Transverse colon (tissue), 4 donors: ENCODE results near the gene TFPI2.

Experiments
- POLR2AphosphoS5 ChIP-seq, 3 donors: sonication (generic); formaldehyde crosslinking; IDR thresholded peaks; one replicate each; pipeline ENCODE4 v1.6.1; 2016; ENCODE audit warnings: antibody characterized with exemption in 3 of 3
- TF ChIP-seq, protein P1 (sequence below), 5 experiments: fragments of 200-600 bp in 3 of 5; fragments of 450-650 bp in 2 of 5; sonication (generic) in 3 of 5; IDR thresholded peaks; 1 replicate in 2 of 5; 2 replicates in 3 of 5; pipeline ENCODE4 v1.5.1; 2016 to 2017; ENCODE audit warnings: antibody characterized with exemption in 5 of 5, inconsistent platforms in 3 of 5, mild to moderate bottlenecking in 2 of 5, moderate library complexity in 1 of 5

DNA sequence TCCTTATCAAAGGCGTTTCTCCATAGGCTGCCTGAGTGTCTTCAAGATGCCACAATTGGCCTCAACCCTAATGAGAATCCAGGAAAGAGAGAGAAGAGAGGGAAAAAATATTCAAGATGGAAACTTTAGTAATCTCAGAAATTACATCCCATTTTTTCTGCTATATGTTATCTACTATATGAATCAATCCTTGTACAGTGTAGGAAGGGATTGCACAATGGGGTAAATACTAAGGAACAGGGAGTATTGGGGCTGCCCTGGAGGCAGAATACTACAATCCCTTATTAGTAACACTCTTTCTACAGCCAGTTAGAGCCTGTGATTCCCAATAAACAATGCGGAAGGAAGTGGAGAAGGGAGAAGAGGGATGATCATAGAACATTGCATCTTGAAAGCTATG lies 27.9 kb downstream of the TFPI2 start:
- TF ChIP-seq POLR2AphosphoS5 (IDR thresholded peaks at IDR 0.05) = no peak
- TF ChIP-seq, protein P1, sequence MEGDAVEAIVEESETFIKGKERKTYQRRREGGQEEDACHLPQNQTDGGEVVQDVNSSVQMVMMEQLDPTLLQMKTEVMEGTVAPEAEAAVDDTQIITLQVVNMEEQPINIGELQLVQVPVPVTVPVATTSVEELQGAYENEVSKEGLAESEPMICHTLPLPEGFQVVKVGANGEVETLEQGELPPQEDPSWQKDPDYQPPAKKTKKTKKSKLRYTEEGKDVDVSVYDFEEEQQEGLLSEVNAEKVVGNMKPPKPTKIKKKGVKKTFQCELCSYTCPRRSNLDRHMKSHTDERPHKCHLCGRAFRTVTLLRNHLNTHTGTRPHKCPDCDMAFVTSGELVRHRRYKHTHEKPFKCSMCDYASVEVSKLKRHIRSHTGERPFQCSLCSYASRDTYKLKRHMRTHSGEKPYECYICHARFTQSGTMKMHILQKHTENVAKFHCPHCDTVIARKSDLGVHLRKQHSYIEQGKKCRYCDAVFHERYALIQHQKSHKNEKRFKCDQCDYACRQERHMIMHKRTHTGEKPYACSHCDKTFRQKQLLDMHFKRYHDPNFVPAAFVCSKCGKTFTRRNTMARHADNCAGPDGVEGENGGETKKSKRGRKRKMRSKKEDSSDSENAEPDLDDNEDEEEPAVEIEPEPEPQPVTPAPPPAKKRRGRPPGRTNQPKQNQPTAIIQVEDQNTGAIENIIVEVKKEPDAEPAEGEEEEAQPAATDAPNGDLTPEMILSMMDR (IDR thresholded peaks at IDR 0.05) = no peak
